Fibroblast of the aortic adventitia (primary cell): Measurements from ENCODE around the gene NEK10. TPM values are rescaled to one million over a fixed set of nuclear protein-coding genes. Genes with fewer than 3 reads are reported as not detected.

Experiments
- small RNA-seq: library from RNA; depleted of rRNA; stranded (forward); fragments of <200 nt; gene quantifications from one replicate; pipeline ENCODE3, GENCODE V24; 2012
- total RNA-seq: library from RNA; depleted of rRNA; stranded (reverse); fragments of >200 nt; gene quantifications from 2 replicates; pipeline ENCODE4 v1.2.3, GENCODE V29; 2012; ENCODE audit warnings: low replicate concordance

NEK10 gene
- total RNA-seq, 1 donor: 27.1 TPM

Small RNAs within 50 kb of the gene (small RNA-seq; reads per million reads assigned to genes)
- gene MINOS1P3: not detected
- gene RNU6-342P: not detected

Other genes starting within 250 kb of the NEK10 start
- 165 and 450 TPM in 2 replicates for gene SLC4A7, start 115.0 kb upstream of the NEK10 start, total RNA-seq